K562 (cell line): ENCODE data around the gene ABCB10. TPM values are rescaled to one million over a fixed set of nuclear protein-coding genes. Genes with fewer than 3 reads are reported as not detected.

Source experiments
- ARID3A ChIP-seq: IDR thresholded peaks from 2 replicates; pipeline ENCODE4 v1.6.1; 2012; ENCODE audit warnings: low read depth, low read length, improper control_type of control experiment, borderline replicate concordance
- CREB1 ChIP-seq, 2 experiments: sonication (generic) in 1 of 2; formaldehyde crosslinking in 1 of 2; IDR thresholded peaks; 2 replicates each; pipeline versions ENCODE4 v1.6.1 to v1.8.0; 2012 to 2022; ENCODE audit warnings: inconsistent platforms in 1 of 2, mild to moderate bottlenecking in 1 of 2, missing genetic modification reagents in 1 of 2, moderate library complexity in 1 of 2
- CTBP1 ChIP-seq: fragments of 450-650 bp; IDR thresholded peaks from 2 replicates; pipeline ENCODE4 v1.6.1; 2016; ENCODE audit warnings: borderline replicate concordance
- CTCF ChIP-seq, 3 experiments: IDR thresholded peaks in 2 of 3; conservative IDR thresholded peaks in 1 of 3; 2 replicates each; pipeline ENCODE4 v1.5.1; 2011 to 2012; ENCODE audit warnings: low read length in 3 of 3, mild to moderate bottlenecking in 3 of 3, control low read depth in 2 of 3, improper control_type of control experiment in 1 of 3, inconsistent platforms in 1 of 3, low read depth in 1 of 3, mixed read lengths in 1 of 3, moderate library complexity in 1 of 3; ENCODE audit not compliant: insufficient read depth in 2 of 3
- DEAF1 ChIP-seq: fragments of 450-650 bp; formaldehyde crosslinking; IDR thresholded peaks from 2 replicates; pipeline ENCODE4 v1.4.0; 2020; ENCODE audit warnings: mild to moderate bottlenecking, moderate library complexity
- DMBX1 ChIP-seq: fragments of 250-450 bp; sonication (Bioruptor Pico); IDR thresholded peaks from 2 replicates; pipeline ENCODE4 v1.8.0; 2022; ENCODE audit warnings: inconsistent platforms, mild to moderate bottlenecking, moderate library complexity, borderline replicate concordance
- JUND ChIP-seq, 2 experiments: IDR thresholded peaks; 2 replicates in 1 of 2; 3 replicates in 1 of 2; pipeline ENCODE4 v1.6.1; 2011; ENCODE audit warnings: borderline replicate concordance in 2 of 2, low read depth in 2 of 2, low read length in 2 of 2, improper control_type of control experiment in 1 of 2, missing biosample characterization in 1 of 2, missing genetic modification characterization in 1 of 2, missing genetic modification reagents in 1 of 2
- LCOR ChIP-seq: sonication (generic); formaldehyde crosslinking; IDR thresholded peaks from 2 replicates; pipeline ENCODE4 v1.8.0; 2022; ENCODE audit warnings: mild to moderate bottlenecking, missing genetic modification reagents
- MEIS2 ChIP-seq: fragments of 450-650 bp; IDR thresholded peaks from 2 replicates; pipeline ENCODE4 v1.6.1; 2014; ENCODE audit warnings: mild to moderate bottlenecking; ENCODE audit not compliant: partially characterized antibody
- NEUROD1 ChIP-seq: fragments of 150-350 bp; IDR thresholded peaks from 2 replicates; pipeline ENCODE4 v1.6.1; 2014; ENCODE audit warnings: borderline replicate concordance, low read length, low read depth; ENCODE audit not compliant: partially characterized antibody
- PREB ChIP-seq: sonication (generic); formaldehyde crosslinking; IDR thresholded peaks from 2 replicates; pipeline ENCODE4 v1.8.1; 2023; ENCODE audit warnings: mild to moderate bottlenecking, missing genetic modification reagents
- RFX5 ChIP-seq: IDR thresholded peaks from 2 replicates; pipeline ENCODE4 v1.6.1; 2011; ENCODE audit warnings: low read depth, mild to moderate bottlenecking, improper control_type of control experiment, low read length
- SREBF2 ChIP-seq: sonication (generic); formaldehyde crosslinking; IDR thresholded peaks from 2 replicates; pipeline ENCODE4 v1.4.0; 2020; ENCODE audit warnings: mild to moderate bottlenecking, missing genetic modification reagents
- XRCC5 ChIP-seq: fragments of 200-400 bp; formaldehyde crosslinking; IDR thresholded peaks from 2 replicates; pipeline ENCODE4 v1.6.1; 2017; ENCODE audit warnings: low read depth, mild to moderate bottlenecking, low read length
- ZBTB8A ChIP-seq: fragments of 450-650 bp; IDR thresholded peaks from 2 replicates; pipeline ENCODE4 v1.6.1; 2018; ENCODE audit warnings: mild to moderate bottlenecking, moderate library complexity; ENCODE audit not compliant: partially characterized antibody
- ZFP91 ChIP-seq: sonication (generic); formaldehyde crosslinking; IDR thresholded peaks from 2 replicates; pipeline ENCODE4 v1.8.0; 2022; ENCODE audit warnings: mild to moderate bottlenecking, missing genetic modification reagents
- ZNF384 ChIP-seq: IDR thresholded peaks from 2 replicates; pipeline ENCODE4 v1.6.1; 2012; ENCODE audit warnings: low read depth, low read length, improper control_type of control experiment
- polyA plus RNA-seq, 8 experiments: library from polyadenylated mRNA; depleted of rRNA in 4 of 8; stranded (reverse) in 5 of 8; unstranded in 3 of 8; fragments of >200 nt; fragmentation: Nextera tagmentation in 2 of 8; fragmentation: Illumina TruSeq in 1 of 8; extraction: Ambion mirVana in 2 of 8; extraction: Trizol in 1 of 8; gene quantifications; 2 replicates each; pipeline versions ENCODE4 v1.2.1 to v1.2.3, GENCODE V29; 2011 to 2014; ENCODE audit warnings: inconsistent platforms in 1 of 8, missing spikeins in 1 of 8
- total RNA-seq, 7 experiments: library from RNA; depleted of rRNA in 6 of 7; stranded (reverse); fragments of >200 nt in 6 of 7; fragmentation: Illumina TruSeq in 2 of 7; extraction: Trizol in 2 of 7; gene quantifications; 2 replicates each; pipeline versions ENCODE4 v1.2.1 to v1.2.3, GENCODE V29; 2011 to 2021; ENCODE audit warnings: low replicate concordance in 1 of 7

Gene ABCB10
- total and polyA plus RNA-seq, 9 of the 15 experiments (the other 6 are each of a cell fraction or from before 2014, with no cell fraction given): 12.4 to 54.8 (median 36.4) TPM

GRCh38 chr1:229514578-229515275 lies 43.8 kb downstream of the ABCB10 start (continued):
- TF ChIP-seq PREB (CRISPR knock-in tag) (peak; percentile 94), MEIS2 (peak; percentile 62), ZBTB8A (no peak), CREB1 (IDR thresholded peaks at IDR 0.05) (0 out of 2 replicates have a peak, but pooled peaks have one; percentile 16), CREB1 (CRISPR knock-in tag; IDR thresholded peaks at IDR 0.05) (peak; percentile 58; the same call in 1 of the 2 replicates), ZNF384 (0 out of 2 replicates have a peak, but pooled peaks have one; percentile 18), DEAF1 (CRISPR knock-in tag) (peak; percentile 88), XRCC5 (peak; percentile 28; the same call in 1 of the 2 replicates), ZFP91 (CRISPR knock-in tag) (no peak), DMBX1 (CRISPR knock-in tag) (0 out of 2 replicates have a peak, but pooled peaks have one; percentile 51), ARID3A (0 out of 2 replicates have a peak, but pooled peaks have one; percentile 32), CTBP1 (peak; percentile 26; the same call in 1 of the 2 replicates), SREBF2 (CRISPR knock-in tag) (no peak), LCOR (CRISPR knock-in tag) (peak; percentile 35; the same call in 1 of the 2 replicates), RFX5 (no peak), JUND (IDR thresholded peaks at IDR 0.05; ENCODE audit: borderline replicate concordance, low read depth, low read length) (peak; percentile 30; the same call in 1 of the 2 replicates), JUND (tag; IDR thresholded peaks at IDR 0.05; ENCODE audit: borderline replicate concordance, low read depth, low read length) (0 out of 3 replicates have a peak, but pooled peaks have one; percentile 13), CTCF (IDR thresholded peaks at IDR 0.05 in 2 of 3, conservative IDR thresholded peaks at IDR 0.05 in 1 of 3; ENCODE audit: insufficient read depth in 2 of 3, low read depth in 1 of 3, low read length in 3 of 3) (peak; percentile 81 to 94 (median 91)), NEUROD1 (no peak)
